KG1 (cell line): ENCODE results near the gene GTPBP10.
"Not testable (repeated sequence)": the region's sequence is repeated elsewhere in the genome, so short reads cannot be mapped to it uniquely, and the experiment has no call there.

Experiments used
- DNase-seq: peaks from one replicate; lab custom pipeline; 2025; lab: John Stamatoyannopoulos, UW

GTPBP10 gene, protein sequence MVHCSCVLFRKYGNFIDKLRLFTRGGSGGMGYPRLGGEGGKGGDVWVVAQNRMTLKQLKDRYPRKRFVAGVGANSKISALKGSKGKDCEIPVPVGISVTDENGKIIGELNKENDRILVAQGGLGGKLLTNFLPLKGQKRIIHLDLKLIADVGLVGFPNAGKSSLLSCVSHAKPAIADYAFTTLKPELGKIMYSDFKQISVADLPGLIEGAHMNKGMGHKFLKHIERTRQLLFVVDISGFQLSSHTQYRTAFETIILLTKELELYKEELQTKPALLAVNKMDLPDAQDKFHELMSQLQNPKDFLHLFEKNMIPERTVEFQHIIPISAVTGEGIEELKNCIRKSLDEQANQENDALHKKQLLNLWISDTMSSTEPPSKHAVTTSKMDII

DNA sequence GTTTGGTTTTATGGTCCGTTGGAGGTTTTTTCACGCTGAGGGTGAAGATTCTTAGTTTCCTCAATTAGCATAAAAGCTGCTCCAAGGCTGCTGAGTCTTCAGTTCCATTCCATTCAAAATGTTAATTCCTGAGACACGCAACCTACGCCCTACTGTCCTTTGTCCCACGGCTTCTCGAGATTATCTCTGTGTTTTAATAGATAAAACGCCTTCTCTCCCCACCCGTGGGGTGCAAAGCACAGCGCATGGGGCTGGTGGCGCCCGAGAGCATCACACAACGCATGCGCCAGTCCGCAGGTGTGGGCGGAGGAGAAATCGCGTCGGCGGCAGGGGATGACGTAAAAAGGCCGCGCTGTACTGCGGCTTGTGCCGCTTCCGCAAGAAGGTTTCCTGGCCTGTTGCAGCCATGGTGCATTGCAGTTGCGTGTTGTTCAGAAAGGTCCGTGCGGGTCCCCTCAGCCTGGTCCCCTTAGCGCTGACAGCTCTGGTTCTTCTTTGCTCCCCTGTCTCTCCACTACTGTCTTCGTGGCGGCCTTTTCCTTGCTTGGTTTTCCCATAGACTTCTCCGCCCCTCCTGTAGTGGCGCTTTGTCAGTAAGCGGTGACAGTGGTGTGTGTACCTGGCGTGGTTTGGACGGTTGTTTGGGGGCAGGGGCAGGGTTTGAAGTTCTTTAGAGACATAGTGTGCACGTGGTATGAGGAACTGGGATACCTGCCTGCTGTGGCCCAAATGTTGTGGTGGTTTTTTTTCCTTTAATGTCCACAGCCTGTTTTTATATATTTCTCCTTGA lies at the start of gene GTPBP10:
Gene GTPBP10 (plus strand): TSS at position 381 of the 790 bp plus-strand sequence. CDS start 26 bp downstream, at position 407.
- DNase-seq = peak; percentile 97

GRCh38 chr7:90298145-90299038 lies 48.1 kb upstream of the GTPBP10 start:
- DNase-seq = no peak

DNA sequence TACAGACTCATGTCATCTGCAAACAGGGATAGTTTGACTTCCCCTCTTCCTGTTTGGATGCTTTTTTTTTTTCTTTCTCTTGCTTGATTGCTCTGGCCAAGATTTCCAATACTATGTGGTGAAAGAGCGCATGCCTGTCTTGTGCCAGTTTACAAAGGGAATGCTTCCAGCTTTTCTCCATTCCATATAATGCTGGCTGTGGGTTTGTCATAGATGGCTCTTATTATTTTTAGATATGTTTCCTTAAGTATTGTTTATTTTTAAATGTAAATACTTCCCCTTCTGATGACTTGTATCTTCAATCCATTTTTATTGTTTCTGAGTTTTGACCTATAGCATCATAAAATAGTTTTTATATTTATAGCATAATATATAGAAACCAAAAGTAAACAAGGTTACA lies 43.3 kb upstream of the GTPBP10 start:
- no peak for DNase-seq

DNA sequence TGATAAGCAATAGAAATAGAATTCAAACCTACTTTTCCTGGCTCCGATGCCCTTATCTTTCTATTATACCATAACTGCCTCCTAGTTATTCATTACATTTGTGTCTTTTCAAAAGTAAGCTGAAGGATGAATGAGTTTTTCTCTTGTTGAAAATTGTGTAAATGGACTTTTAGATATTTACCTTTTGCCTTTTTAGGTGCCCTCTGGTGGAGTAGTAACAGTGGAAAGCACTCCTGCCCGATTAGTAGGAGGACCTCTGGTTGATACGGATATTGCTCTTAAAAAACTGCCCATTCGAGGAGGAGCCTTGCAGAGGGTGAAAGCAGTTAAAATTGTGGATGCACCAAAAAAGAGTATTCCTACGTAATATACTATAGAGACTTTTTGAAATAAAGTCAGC lies 36.6 kb upstream of the GTPBP10 start:
- no peak for DNase-seq

GRCh38 chr7:90311175-90311574 lies 35.3 kb upstream of the GTPBP10 start:
- DNase-seq = no peak

- DNase-seq = no peak
Measured at GRCh38 chr7:90312745-90313144, 33.8 kb upstream of the GTPBP10 start.

GRCh38 chr7:90313907-90314306 lies 32.6 kb upstream of the GTPBP10 start:
- no peak for DNase-seq

DNA sequence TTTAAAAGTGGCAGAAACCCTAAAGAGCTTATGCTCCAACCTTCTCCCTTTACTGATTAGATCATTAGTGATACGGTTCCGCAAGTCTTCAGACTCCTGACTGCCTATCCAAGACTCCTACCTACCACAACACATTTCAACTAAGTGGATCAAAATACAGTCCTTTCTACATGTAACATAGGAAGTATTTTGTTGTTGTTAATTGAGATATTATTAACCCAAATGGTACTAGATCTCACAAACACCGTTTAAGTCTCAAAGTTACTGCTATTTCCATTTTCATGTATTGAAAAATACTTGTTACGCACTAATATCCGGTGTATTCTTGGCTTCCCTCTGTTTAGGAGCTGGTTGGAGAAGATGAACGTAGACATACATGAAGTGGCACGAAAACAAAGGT lies 26.5 kb upstream of the GTPBP10 start:
- DNase-seq = no peak

GRCh38 chr7:90320418-90320800 lies 26.1 kb upstream of the GTPBP10 start:
- DNase-seq = no peak

- no peak for DNase-seq
Measured at GRCh38 chr7:90320801-90321494, 25.6 kb upstream of the GTPBP10 start, which contains the start of gene FAM237B. Gene FAM237B (minus strand): TSS chr7:90321304. CDS start chr7:90319748, 1,556 bp downstream.

GRCh38 chr7:90322837-90323236 lies 23.7 kb upstream of the GTPBP10 start:
- DNase-seq = no peak

DNA sequence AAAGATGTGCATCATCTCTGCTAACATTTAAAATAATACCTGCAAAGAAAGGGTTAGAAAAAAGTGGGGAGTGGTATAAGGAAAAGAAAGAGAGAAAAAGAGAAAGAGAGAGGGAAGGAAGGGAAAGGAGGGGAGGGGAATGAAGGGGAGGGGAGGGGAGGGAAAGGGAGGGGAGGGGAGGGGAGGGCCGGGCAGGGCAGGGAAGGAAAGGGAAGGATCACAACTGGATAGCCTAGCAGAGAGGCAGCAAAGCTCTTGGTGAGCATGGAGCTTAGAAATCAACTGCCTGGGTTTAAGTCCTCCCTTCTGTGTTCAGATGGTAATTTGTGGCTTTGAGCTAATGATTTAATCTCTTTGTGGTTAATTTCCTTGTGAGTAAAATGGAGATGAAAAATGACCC lies 20.0 kb upstream of the GTPBP10 start:
- no peak for DNase-seq

GRCh38 chr7:90334193-90334843 lies 12.2 kb upstream of the GTPBP10 start:
- no peak for DNase-seq

GRCh38 chr7:90334926-90335325 lies 11.6 kb upstream of the GTPBP10 start:
- not testable (repeated sequence) for DNase-seq

DNA sequence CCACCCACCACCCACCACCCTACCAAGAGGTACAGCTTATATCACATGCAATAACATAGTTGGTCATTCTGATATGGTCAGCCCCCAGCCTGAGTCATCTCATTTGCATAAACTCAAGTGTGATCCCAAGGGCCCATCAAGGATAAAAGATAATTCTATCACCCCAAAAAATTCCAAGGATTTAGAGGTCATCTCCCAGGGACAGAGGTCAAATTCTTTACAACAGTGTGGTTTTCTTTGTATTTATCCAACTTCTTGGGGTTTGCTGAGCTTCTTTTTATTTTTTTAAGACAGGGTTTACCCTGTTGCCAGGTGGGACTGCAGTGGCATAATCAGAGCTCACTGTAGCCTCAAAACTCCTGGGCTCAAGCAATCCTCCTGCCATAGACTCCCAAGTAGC lies 9.4 kb upstream of the GTPBP10 start:
- no peak for DNase-seq

DNA sequence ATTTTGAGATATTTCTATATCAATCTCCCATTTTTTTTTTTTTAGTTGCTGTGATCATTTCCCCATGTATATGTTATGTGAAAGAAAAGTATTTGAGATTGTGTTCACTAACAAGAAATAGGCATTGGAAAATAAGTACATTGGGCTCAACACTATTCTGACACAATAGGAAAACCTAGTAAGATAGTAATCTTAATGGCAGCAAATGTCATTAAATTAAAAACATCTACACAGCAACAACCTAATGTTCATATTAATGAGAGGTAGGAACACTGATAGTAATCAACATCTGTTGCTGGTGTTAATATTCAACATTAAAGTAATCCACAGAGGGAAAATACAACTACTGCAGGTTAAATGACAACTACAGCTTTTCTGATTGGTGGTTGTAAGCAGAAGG lies 1.5 kb upstream of the GTPBP10 start:
- no peak for DNase-seq

- DNase-seq = peak; percentile 66
Measured at GRCh38 chr7:90345595-90346335, 751 bp upstream of the GTPBP10 start.

DNA sequence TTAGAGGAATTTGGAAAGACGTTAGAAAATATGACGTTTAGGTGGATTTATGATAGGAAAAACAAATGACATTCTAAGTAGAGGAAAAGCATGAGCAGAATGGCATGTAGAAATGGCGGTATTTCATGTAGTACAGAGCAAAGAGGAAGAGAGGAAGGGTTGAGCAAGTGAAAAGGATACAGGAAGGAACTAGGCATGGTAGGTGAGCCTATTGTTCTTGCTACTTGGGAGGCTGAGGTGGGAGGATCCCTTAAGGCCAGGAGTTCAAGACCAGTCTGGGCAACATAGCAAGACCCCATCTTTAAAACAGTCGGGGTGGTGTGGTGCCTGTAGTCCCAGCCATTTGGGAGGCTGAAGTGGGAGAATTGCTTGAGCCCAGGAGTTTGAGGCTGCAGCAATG lies 1.2 kb downstream of the GTPBP10 start:
- DNase-seq = no peak

DNA sequence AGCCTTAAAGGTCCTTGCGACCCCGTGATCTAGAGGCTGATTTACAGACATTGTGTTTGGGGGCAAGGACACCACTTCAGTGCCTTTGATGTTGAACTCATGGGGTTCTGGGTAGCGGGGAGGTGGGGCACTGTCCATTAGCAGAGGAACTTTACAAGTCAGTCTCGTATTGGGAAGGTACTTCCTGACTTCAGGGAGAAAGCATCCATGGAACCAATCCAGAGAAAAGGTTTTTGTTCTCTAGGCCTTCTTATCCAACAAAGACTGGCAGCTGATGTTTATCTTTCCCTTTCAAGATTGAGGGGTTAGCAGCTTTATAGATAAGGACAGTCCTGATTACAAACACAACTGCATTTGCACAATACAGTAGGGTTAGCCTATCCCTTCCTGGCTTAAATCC lies 2.8 kb downstream of the GTPBP10 start:
- no peak for DNase-seq

GRCh38 chr7:90350032-90350431 lies 3.5 kb downstream of the GTPBP10 start:
- not testable (repeated sequence) for DNase-seq
